Thoracic aorta (tissue), 2 donors: ENCODE data around the gene AGAP2. TPM values are rescaled to one million over a fixed set of nuclear protein-coding genes. Genes with fewer than 3 reads are reported as not detected.

Experiments
- ATAC-seq: fragments of 150-250 bp; one replicate; pipeline ENCODE4 v1.8.0; 2017; ENCODE audit warnings: low read depth; ENCODE audit not compliant: insufficient number of reproducible peaks, low FRiP score
- DNase-seq: peaks from one replicate; pipeline ENCODE4 v3.0.0-alpha.2; 2020; ENCODE audit warnings: low spot score
- H3K27ac ChIP-seq, 2 donors: fragments of 200-600 bp; sonication (generic); 1 replicate in 1 of 2; 2 replicates in 1 of 2; pipeline ENCODE4 v1.5.1; 2016; ENCODE audit warnings: mild to moderate bottlenecking in 2 of 2, moderate library complexity in 2 of 2
- H3K27me3 ChIP-seq: fragments of 200-600 bp; sonication (generic); replicated peaks from 2 replicates; pipeline ENCODE4 v1.6.0; 2016; ENCODE audit warnings: mild to moderate bottlenecking; ENCODE audit not compliant: insufficient read depth
- H3K36me3 ChIP-seq: fragments of 200-600 bp; sonication (generic); one replicate; pipeline ENCODE4 v1.5.1; 2016
- H3K4me1 ChIP-seq, 2 donors: fragments of 200-600 bp; sonication (generic); 1 replicate in 1 of 2; 2 replicates in 1 of 2; pipeline versions ENCODE4 v1.5.1 to v1.6.0; 2016; ENCODE audit warnings: low read depth in 2 of 2, mild to moderate bottlenecking in 1 of 2; ENCODE audit not compliant: control insufficient read depth in 1 of 2
- H3K4me3 ChIP-seq: fragments of 200-600 bp; sonication (generic); 2 replicates; pipeline ENCODE4 v1.5.1; 2016; ENCODE audit warnings: mild to moderate bottlenecking
- H3K9me3 ChIP-seq: fragments of 200-600 bp; sonication (generic); 2 replicates; pipeline ENCODE4 v1.5.1; 2016
- total RNA-seq, 2 donors: library from RNA; depleted of rRNA; stranded (reverse); fragments of >200 nt; gene quantifications; one replicate each; pipeline versions ENCODE4 v1.1.0 to v1.2.3, GENCODE V29; 2016
- TF ChIP-seq, protein P1 (sequence below): fragments of 200-600 bp; sonication (generic); IDR thresholded peaks from one replicate; pipeline ENCODE4 v1.5.1; 2019; ENCODE audit warnings: antibody characterized with exemption

Gene AGAP2
- total RNA-seq, 2 donors from 2014 or later: 1.2 to 3.5 TPM

- ATAC-seq: no peak
Observed at GRCh38 chr12:57756406-57757341, 18.1 kb upstream of the AGAP2 start.

GRCh38 chr12:57755454-57756372 is 17.2 kb upstream of the AGAP2 start:
- Histone ChIP-seq H3K27ac (no peak overlapping the region), H3K36me3 (peaks cover 14% of the 10 kb centered on the region), H3K4me3 (peak overlapping the region; percentile 81), H3K27me3 (no peaks in the 10 kb centered on the region), H3K9me3 (no peaks in the 10 kb centered on the region), H3K4me1 (peaks cover 25 to 32% of the 10 kb centered on the region in 2 donors)
- TF ChIP-seq, protein P1, sequence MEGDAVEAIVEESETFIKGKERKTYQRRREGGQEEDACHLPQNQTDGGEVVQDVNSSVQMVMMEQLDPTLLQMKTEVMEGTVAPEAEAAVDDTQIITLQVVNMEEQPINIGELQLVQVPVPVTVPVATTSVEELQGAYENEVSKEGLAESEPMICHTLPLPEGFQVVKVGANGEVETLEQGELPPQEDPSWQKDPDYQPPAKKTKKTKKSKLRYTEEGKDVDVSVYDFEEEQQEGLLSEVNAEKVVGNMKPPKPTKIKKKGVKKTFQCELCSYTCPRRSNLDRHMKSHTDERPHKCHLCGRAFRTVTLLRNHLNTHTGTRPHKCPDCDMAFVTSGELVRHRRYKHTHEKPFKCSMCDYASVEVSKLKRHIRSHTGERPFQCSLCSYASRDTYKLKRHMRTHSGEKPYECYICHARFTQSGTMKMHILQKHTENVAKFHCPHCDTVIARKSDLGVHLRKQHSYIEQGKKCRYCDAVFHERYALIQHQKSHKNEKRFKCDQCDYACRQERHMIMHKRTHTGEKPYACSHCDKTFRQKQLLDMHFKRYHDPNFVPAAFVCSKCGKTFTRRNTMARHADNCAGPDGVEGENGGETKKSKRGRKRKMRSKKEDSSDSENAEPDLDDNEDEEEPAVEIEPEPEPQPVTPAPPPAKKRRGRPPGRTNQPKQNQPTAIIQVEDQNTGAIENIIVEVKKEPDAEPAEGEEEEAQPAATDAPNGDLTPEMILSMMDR: no peak
- ATAC-seq (no peak), DNase-seq (no peak)

More at GRCh38 chr12:57756406-57757341, 18.1 kb upstream of the AGAP2 start:
- Histone ChIP-seq H3K4me1 (peaks cover 17 to 23% of the 10 kb centered on the region in 2 donors), H3K36me3 (peaks cover 14% of the 10 kb centered on the region), H3K9me3 (no peaks in the 10 kb centered on the region), H3K27ac (no peak overlapping the region), H3K27me3 (no peaks in the 10 kb centered on the region), H3K4me3 (peak overlapping the region; percentile 81)
- DNase-seq: no peak
- TF ChIP-seq, protein P1: peak; percentile 17

- DNase-seq (no peak), ATAC-seq (no peak)
- Histone ChIP-seq H3K36me3 (peaks cover 14% of the 10 kb centered on the region), H3K9me3 (no peaks in the 10 kb centered on the region), H3K4me1 (peaks cover 25 to 33% of the 10 kb centered on the region in 2 donors), H3K27me3 (no peaks in the 10 kb centered on the region), H3K27ac (no peak overlapping the region), H3K4me3 (peak overlapping the region; percentile 81)
- TF ChIP-seq, protein P1: no peak
Observed at GRCh38 chr12:57755194-57755453, 16.6 kb upstream of the AGAP2 start.

DNA sequence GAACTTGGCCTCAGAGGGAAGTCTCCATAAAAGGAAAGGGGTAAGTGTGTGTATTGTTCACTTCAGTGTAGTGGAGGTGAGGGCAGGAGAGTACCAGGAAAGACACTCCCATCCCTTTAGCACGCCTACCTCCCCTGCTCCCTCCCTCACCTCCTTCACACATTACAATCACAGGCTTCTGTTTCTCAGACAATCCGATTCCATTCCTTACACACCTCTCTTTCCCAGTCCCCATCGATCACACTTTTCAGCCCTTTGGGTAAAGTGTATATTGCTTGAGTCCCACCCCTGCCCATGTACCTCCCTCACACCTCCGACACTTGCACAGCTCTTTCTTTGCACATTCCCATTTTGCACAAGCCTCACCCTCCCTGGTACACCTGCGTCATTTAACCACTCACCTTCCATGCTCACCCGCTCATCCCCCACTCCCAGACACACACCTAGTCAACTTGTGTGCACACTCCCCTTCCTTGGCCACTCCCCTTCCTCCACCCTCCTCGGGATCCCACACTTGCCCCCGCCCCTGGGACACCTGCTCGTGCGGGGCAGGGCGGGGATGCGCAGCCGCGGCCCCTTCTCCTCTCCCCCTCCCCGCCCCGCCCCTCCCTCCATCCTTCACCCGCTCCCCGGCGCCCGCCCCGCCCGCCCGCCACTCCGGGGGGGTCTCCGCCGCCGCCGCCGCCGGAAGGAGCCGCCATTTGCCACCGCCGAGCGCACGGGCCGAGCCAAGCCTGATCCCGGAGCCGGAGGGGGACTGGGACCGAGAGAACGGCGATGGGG is 16.1 kb upstream of the AGAP2 start, which contains the start of gene MARCHF9:
Gene MARCHF9 (plus strand): TSS at position 693 of the 783 bp plus-strand sequence. CDS start 426 bp downstream, outside the sequence.
- TF ChIP-seq, protein P1: no peak
- Histone ChIP-seq H3K36me3 (peaks cover 14% of the 10 kb centered on the region), H3K27me3 (no peaks in the 10 kb centered on the region), H3K4me1 (peaks cover 25 to 33% of the 10 kb centered on the region in 2 donors), H3K27ac (no peak within 1 kb of the TSS), H3K9me3 (no peaks in the 10 kb centered on the region), H3K4me3 (peak within 1 kb of the TSS; percentile 81)
- no peak for ATAC-seq
- no peak for DNase-seq
